Skin epidermis (tissue), 12 donors: ENCODE measurements around the gene FZD7.

Experiments
- H3K27ac ChIP-seq, 21 experiments: fragments of 200-600 bp; sonication (generic) in 11 of 21; one replicate each; pipeline ENCODE4 v1.5.0; 2020; ENCODE audit warnings: mild to moderate bottlenecking in 3 of 21, inconsistent platforms in 2 of 21, moderate library complexity in 2 of 21
- H3K4me3 ChIP-seq, 7 experiments: fragments of 200-600 bp; sonication (generic) in 2 of 7; one replicate each; pipeline ENCODE4 v1.5.0; 2020; ENCODE audit warnings: inconsistent platforms in 2 of 7, mild to moderate bottlenecking in 2 of 7, moderate library complexity in 1 of 7

The FZD7 gene

DNA sequence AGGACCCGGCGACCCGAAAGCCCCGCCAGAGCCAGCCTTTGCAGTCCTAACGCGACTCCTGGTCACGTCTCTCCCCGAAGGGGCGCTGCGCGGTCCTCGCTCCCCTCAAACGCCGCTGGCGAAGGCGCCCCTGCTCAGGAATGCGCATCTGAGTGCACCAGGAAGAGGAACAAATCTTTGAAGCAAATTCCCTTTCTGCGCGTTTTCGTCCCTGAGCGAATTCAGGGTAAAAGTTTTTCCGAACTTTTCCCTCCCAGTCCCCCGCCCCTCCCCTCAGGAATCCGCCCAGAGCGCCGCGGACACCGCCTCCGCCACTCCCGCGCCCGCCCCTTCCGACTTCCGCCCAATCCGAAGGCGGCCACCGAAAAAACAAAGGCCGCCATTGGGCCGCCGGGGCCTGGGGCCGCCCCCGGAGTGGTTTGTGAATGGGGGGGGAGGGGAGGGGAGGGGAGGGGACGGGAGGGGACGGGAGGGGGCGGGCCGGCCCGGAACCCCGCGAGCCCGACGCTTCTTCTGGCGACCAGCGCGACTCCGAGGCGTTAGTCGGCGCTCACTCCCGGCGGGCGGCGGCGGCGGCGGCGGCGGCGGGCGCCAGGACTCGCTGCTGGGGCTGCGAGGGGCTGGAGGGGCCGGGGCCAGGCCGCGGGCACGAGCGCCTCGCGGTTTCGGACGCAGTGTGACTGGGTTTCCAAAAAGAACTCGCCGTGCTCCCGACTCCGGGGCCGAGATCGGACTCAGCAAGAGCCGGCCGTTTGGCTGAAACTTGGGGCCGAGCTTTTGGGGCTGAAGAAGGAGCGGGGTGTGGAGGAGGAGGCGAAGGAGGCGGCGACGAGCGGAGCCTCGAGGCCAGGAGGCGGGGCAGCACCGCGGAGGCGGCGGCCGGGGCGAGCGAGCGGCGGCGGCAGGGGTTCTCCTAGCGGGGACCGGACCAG is at the start of gene FZD7:
Gene FZD7 (plus strand): TSS at position 539 of the 932 bp plus-strand sequence. CDS start 793 bp downstream, outside the sequence.
- H3K4me3 ChIP-seq: peak within 1 kb of the TSS; percentile 53 to 76 (median 68)
- H3K27ac ChIP-seq: peak within 1 kb of the TSS; percentile 43 to 95 (median 89)

DNA sequence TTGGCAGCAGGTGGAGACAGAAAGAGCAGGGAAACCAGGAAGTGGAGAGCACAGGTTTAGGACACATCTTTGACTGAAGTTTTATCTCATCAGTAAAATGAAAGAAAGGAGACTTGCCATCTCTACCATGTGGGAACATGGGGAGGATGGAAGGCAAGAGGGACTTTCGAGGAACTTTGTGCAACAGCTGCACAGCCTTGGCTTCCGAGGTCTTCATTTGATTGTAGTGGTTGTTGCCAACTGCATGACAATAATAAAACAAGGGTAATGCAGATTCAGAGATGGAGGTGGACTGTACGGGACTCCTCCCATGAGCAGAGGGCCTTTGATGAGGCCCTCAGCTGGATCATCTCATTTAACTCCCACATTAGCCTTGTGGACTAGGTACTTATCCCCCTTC is 49.3 kb upstream of the FZD7 start:
- H3K4me3 ChIP-seq: no peak overlapping the region
- H3K27ac ChIP-seq: peak overlapping the region in 6 of 21 experiments; percentile 2 to 65 (median 51)

DNA sequence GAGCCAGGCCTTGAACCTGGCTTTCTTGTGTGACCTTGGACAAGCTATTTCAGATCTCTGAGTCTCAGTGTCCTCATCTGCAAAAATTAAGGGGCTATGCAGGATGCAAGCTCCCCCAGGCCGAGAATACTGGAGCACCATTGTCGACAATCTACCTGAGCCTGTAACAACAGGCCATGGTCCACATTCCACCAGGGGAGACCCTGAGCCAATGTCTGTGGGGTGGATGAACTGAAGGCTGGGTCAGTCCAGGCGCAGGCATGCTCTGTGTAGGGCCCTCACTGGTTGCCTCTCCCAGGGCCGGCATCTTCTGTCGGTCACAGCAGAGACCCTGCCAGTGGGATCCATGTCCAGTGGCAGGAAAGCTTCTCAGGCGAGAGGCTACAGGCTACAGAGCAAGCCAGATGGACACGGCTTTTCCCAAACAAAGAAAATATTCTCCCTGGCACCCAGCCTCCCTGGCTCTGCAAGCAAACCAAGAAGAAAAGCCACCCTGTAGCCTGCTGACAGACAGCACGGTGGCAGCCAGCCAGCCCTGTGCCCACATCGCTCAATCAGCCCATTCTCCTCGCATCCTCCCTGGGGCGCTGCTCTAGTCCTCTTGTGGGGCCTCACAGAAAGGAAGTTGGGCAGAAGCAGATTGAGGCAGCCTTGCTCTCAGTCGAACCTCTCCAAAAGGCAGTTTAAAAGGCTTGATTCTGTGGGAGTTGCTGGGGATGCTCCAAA is 48.7 kb upstream of the FZD7 start:
- H3K27ac ChIP-seq: peak overlapping the region in 10 of 21 experiments; percentile 2 to 72 (median 50)
- no peak overlapping the region for H3K4me3 ChIP-seq

DNA sequence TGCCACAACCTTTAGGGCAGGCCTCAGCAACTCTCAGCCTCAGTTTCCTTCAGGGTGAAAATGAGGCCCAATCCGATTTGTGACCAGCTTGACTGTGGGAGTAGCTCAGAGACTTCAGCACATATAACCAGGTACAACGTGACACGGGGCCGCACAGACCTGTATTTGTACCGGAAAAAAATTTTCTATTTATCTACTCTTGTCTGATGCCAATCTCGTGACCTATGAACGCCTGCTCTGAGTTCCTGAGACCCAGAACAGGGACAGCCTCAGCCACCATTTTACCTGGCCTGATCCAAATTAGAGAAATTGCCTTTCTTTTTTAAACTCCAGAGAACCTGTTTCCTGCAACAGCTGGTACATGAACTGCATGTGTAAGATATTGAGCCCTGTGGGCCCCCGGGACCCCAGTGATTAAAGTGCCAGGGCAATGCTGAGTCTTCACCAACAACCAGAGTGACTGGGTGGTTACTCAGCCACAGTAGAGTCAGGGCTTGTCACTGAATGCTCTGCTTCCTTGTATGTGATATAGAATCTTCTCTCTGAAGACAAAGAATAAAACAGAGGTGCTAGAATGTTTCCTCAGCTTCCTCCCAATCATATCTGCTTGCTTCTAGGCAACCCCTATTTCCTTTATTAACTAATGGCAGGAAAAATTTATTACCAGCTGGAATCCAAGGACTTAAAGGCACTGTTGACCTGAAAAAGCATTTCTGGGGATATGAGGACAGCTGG is 47.8 kb upstream of the FZD7 start:
- Histone ChIP-seq H3K4me3 (no peak overlapping the region), H3K27ac (peak overlapping the region in 12 of 21 experiments; percentile 12 to 76 (median 52))

DNA sequence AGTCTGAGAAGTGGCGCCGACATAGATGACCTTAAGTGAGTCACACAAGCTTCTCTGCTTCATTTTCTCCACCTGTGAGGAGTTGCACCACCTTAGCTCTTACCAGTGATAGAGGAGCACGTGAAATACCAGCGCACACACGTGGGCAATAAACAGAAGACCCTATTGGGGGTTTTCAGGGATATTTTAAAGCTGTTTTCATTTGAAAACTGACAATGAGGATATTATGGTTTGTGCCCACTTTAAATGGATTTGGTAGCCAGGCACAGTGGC is 47.3 kb upstream of the FZD7 start:
- Histone ChIP-seq H3K4me3 (no peak overlapping the region), H3K27ac (peak overlapping the region in 7 of 21 experiments; percentile 12 to 72 (median 63))

DNA sequence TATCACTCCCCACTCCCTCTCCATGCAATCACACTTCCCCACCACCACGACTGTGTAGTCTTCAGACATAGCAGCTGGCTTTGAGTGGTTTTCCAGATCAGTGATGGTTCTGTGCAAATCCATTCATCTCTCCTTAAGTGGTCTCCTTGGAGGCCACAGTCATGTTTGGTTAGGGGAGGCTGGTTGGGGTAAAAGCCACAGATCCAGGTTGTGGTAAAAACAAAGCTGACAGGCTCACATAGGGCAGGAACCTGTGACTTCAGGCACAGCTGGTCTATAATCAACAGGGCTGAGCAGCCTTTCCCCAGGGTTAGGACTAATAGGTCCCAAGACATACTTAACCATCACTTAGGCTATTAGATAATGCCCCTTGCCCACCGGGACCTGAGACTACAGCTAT is 46.2 kb upstream of the FZD7 start:
- no peak overlapping the region for H3K4me3 ChIP-seq
- H3K27ac ChIP-seq: peak overlapping the region in 1 of 21 experiments; percentile 34

DNA sequence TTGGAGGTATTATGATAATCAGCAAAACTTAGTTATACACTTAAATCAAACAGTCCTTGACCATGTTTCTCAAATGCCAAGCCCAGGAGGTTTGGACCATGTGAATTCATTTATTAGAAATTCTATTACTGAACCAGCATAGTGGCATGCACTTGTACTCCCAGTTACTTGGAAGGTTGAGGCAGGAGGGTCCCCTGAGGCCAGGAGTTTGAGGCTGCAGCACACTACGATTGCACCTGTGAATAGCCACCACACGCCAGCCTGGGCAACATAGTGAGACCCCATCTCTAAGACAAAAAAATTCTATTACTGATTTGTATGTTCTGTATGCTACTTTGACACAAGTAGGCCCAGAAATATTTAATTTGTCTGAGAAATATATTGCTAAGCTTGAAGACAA is 43.6 kb upstream of the FZD7 start:
- H3K27ac ChIP-seq: no peak overlapping the region

DNA sequence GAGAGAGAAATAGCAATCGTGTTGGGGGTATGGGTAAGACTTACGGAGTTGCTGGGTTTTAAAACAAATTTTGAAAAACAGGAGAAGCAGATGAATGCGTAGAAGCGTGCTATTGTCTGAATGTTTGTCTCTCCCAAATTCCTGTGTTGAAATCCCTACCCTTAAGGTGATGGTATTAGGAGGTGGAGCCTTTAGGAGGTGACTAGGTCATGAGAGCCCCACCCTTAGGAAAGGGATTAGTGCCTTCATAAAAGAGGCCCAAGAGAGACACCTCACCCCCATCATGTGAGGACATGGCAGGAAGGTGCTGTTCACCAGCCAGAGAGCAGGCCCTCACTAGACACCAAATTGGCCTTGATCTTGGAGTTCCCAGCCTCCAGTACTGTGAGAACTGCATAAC is 40.7 kb upstream of the FZD7 start:
- no peak overlapping the region for H3K4me3 ChIP-seq
- no peak overlapping the region for H3K27ac ChIP-seq

More for the DNA sequence above, 43.6 kb upstream of the FZD7 start:
- H3K4me3 ChIP-seq: no peak overlapping the region

DNA sequence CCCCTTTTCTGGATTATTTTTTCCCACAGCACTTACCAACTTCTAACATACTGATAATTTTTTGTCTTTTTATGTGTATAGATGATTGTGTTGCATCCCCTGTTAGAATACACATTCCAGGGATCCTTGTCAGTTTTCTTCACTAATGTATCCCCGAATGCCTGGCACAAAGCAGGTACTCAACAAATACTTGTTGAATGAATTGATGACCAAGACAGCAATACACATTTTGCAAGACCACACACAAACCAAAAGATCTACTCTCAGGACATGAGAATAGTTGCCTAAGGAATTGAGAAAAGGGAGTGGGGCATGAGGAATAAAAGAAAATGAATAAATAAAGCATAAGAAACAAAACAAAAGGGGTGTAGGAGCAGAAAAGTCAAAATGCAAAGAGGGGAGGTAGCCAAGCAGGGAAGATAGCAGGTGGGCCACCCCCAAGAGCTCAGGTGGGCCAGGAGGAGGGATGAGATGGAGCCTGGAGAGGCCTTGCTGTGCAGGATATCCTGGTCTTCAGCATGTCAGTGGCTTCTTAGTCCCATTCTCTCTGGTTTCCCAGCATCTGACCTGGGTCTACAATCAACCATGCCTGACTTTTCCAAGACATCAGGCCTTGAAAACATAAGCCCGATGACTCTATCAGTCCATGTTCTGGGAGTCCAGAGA is 38.5 kb upstream of the FZD7 start:
- H3K27ac ChIP-seq: peak overlapping the region in 7 of 21 experiments; percentile 50 to 86 (median 74)
- H3K4me3 ChIP-seq: no peak overlapping the region

DNA sequence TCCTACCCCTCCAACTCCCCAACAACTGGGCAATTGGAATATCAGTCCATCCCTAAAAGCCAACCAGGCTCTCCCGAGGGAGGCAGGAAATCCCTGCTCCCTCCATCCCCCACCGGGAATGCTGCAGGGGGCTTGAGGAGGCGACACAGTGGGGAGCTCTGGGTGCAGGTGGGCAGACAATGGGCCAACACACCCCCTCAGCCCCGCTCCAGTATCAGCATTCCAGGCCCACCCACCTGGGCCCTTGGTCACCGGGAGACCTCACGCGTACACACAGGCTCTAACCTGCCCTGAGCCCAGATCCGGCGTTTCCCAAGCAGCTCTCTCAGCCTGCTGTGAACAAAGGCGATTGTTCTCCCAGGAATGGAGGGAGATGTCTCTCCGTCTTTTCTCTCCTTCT is 37.6 kb upstream of the FZD7 start:
- H3K27ac ChIP-seq: peak overlapping the region in 17 of 21 experiments; percentile 2 to 86 (median 64)
- no peak overlapping the region for H3K4me3 ChIP-seq

DNA sequence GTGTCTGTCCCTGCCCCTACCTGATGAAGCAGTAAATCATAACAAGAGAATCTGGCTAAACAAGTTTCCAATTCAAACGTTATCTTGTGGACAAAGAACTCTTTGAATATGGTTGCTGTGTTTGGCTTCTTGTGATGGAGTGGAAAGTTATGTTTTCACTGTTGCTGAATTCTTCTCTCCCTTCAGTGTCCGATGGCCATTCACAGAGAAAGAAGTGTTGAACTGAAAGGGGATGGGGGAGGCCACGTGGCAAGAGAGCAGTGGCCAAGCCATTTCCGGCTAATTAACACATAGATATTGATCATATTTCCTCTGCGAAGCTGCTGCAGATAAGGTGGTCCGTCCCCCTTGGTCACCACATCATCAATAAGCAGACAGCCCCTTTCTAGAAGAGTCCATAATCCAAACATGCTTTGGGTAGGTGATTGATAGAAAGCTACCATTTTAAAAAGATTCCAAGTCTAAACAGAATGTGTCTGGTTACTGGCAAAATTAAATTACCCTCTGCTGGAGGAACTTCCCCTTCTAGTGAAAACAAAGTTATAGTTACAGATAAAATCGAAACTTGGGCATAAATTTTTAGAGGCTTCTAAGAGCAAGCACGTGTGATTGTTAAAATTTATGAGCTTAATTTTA is 36.9 kb upstream of the FZD7 start:
- Histone ChIP-seq H3K4me3 (no peak overlapping the region), H3K27ac (peak overlapping the region in 13 of 21 experiments; percentile 15 to 86 (median 73))

DNA sequence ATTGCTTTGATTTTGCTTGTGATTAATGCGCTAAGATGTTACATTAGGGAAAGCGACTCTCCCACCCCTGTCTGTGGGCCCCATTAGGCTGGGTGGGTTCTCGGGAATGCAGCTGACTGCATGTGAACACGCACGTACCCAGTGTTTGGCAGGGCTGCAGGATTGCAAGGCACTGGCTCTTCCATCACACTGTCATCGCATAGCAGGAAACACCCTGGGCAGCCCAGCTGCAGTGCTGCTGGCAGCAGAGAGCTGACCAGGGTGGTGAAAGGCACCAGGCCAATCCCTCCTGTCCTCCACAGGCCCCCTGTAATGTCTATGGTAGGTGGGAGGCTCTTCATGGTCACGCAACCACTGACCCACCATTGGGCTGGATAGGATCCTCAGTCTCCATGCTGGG is 34.4 kb upstream of the FZD7 start:
- Histone ChIP-seq H3K4me3 (no peak overlapping the region), H3K27ac (peak overlapping the region in 2 of 21 experiments; percentile 21 to 42)

DNA sequence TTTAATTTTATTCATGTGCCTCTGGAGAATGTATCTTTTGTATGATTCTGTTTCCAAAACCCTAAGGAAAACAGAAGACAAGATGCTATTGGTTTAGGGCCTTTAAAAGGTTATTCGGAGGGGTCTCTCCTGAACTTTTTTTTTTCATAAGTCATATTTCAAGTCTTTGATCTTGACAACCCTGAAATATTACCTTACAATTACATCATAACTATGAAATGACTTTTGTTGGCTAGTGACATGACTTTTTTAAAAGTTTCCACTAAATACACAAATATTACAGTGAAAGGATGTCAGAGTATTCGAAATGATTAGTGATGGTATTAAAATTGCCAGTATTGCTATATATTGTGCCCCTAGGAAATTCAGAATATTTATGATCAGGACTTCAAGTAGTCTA is 31.8 kb upstream of the FZD7 start:
- no peak overlapping the region for H3K27ac ChIP-seq
- H3K4me3 ChIP-seq: no peak overlapping the region

DNA sequence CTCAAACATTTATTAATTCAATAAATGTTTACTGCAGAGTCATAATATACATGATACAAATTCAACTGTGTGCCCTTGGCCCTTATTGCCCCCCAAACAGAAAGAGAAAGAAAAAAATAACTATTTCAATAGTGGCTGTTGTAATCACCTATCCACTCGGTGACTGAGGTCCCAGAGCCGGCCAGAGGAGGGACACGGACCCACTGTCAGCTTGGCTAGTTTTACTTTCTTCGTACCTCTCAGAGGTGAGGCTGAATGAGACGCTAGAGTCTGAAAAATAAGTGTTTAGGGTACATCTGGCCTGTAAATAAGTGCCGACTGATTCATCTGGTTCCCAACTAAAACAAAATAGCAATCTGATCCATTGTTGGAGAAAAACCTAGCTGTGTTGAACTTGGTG is 31.3 kb upstream of the FZD7 start:
- H3K4me3 ChIP-seq: no peak overlapping the region
- H3K27ac ChIP-seq: no peak overlapping the region

DNA sequence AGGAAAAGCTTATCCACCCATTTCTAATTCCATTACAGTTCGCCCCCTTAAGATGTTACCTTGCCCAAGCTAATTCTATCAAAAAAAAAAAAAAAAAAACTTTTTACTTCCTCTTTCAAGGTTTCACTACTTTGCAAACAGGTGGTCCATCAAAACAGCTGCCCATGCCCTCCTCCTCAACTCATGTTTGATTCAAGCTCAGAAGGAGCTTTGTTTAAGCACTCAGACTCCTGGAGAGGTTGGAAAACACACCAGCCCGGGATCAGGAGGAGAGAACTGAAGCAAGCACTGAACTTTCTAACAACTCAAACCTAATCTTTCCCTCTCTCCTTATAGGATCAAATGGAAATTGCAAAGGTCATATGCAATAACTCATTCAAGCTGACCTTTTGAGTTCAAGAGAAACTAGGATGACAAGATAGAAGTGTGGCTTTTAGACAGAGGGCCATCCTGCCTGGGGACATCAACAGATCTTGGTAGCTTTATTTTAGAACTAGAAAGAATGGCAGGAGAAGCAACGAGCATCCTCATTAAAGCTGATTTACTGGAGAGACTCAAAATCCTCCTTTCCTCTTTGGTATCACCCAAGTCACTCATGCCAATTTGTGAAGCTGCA is 28.3 kb upstream of the FZD7 start:
- H3K27ac ChIP-seq: no peak overlapping the region
- no peak overlapping the region for H3K4me3 ChIP-seq

DNA sequence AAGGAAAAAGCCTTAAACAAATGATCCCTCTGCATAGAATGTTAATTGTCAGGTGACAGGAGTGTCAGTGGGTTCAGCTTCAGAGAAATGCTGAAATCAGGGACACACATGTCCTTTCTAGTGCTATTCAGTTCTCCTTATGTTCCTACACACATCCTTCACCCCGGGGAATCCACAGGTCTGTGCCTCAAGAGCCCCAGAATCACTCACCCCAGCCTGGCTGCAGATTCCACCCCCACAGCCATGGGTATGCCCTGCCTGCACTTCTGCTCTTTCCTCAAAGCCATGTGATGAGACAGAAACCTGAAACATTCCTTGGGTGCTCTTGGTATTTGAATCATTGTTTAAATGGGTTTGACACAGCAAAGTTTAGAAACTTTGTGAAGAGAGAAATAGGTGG is 27.4 kb upstream of the FZD7 start:
- Histone ChIP-seq H3K27ac (no peak overlapping the region), H3K4me3 (no peak overlapping the region)

DNA sequence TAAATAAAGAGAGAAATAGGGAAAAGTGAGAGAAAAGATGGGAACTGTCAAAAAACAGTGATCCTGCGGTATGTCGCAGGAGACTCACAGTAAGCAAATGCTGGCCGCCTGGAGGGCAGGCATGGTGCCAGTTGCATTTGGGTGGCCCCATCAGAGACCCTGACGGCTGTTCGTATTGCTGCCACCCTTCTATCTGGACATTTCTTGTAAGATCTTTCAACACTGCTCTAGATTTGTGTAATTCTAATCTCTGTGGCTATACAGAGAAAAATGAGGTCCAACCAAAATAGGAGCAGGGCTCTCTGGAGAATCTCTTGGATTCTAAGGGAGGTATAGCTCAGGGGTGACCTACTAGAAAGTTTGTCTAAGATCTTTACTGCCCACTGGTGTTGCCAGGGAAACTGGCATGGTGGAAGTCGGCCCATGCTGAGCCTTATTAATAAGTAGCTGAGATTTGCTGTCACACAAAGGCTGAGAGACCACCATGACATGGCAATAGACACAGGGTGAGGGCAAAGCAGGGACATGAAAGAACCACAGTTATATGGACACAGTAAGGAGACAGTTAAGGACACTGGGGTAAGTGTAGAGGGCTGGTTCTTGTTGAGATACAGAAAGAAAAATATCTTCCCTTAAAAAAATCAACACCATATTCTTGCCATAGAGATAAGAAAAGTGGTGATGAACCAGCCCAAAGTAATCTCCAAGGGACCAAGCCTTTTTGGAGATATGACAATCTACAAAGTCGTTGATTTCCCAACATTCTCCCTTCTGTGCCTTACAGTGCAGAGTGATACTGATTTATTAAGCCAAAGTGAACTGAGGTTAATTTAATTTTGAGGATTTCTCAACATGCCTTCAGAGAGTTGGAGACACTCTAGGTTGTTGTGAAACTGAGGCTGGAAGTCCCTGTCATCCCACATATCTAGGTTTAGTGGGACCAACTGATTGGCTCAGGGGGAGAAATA is 26.4 kb upstream of the FZD7 start:
- Histone ChIP-seq H3K4me3 (no peak overlapping the region), H3K27ac (no peak overlapping the region)

DNA sequence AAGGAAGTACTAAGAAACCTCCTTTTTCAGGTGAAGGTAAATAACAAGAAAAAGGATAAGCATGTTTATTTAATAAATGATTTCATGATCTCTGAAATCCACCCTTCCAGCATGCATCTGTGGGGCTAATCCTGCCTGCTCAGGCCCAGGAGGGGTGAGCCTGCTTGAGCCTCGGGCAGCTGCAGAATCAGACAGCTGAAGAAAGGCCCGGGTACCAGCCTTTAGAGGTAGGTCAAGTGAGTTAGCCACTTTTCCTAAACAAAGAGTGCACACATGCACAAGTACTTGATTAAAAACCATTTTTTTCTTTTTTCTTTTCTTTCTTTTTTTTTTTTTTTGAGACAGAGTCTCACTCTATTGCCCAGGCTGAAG is 25.7 kb upstream of the FZD7 start:
- Histone ChIP-seq H3K27ac (no peak overlapping the region), H3K4me3 (no peak overlapping the region)
